ENCODE data around the gene DMD. TPM values are rescaled to one million over a fixed set of nuclear protein-coding genes. Genes with fewer than 3 reads are reported as not detected.

DMD gene
- total and polyA plus RNA-seq, 4 donors: 19.9 to 260 (median 111) TPM

GRCh38 chrX:31266203-31267076 is 1944.9 kb downstream of the DMD start:
- intact Hi-C loops (cut with DNase I): no loop called here
- 1 to 17% methylated on average over 66 to 74 of the region's 74 CpGs for WGBS, 2 donors
- no peaks in the 10 kb centered on the region for H3K9me3 ChIP-seq (ENCODE audit: control insufficient read depth, low read length)
- H3K27ac ChIP-seq (ENCODE audit: low read depth in 1 of 2, low read length in 2 of 2): peak overlapping the region in 1 of 2 donors; percentile 32
- H3K4me3 ChIP-seq (ENCODE audit: low read length in 2 of 2): peak overlapping the region; percentile 37 to 69
- no peaks in the 10 kb centered on the region for H3K27me3 ChIP-seq (ENCODE audit: control insufficient read depth in 1 of 2, insufficient read depth in 2 of 2, low read length in 1 of 2)
- ATAC-seq (ENCODE audit: low FRiP score) (peak; percentile 80), DNase-seq (peak; percentile 55 to 84)
- no peaks in the 10 kb centered on the region for H3K4me1 ChIP-seq (ENCODE audit: control insufficient read depth in 1 of 2, insufficient read depth in 2 of 2, low read length in 2 of 2)
- H3K36me3 ChIP-seq (ENCODE audit: control insufficient read depth in 1 of 2, insufficient read depth in 2 of 2, low read length in 1 of 2): no peaks in the 10 kb centered on the region

GRCh38 chrX:31265383-31265782 is 1946.0 kb downstream of the DMD start:
- Histone ChIP-seq H3K27ac (ENCODE audit: low read depth in 1 of 2, low read length in 2 of 2) (no peak overlapping the region), H3K4me3 (ENCODE audit: low read length in 2 of 2) (no peak overlapping the region), H3K36me3 (ENCODE audit: control insufficient read depth in 1 of 2, insufficient read depth in 2 of 2, low read length in 1 of 2) (no peaks in the 10 kb centered on the region), H3K4me1 (ENCODE audit: control insufficient read depth in 1 of 2, insufficient read depth in 2 of 2, low read length in 2 of 2) (no peaks in the 10 kb centered on the region), H3K9me3 (ENCODE audit: control insufficient read depth, low read length) (no peaks in the 10 kb centered on the region), H3K27me3 (ENCODE audit: control insufficient read depth in 1 of 2, insufficient read depth in 2 of 2, low read length in 1 of 2) (no peaks in the 10 kb centered on the region)
- ATAC-seq (ENCODE audit: low FRiP score) (no peak), DNase-seq (no peak)
- intact Hi-C loops (cut with DNase I): no loop called here
- WGBS, 2 donors: 29 to 38% methylated on average over 7 of the region's 7 CpGs

GRCh38 chrX:31260351-31260750 is 1951.0 kb downstream of the DMD start:
- intact Hi-C loops (cut with DNase I): no loop called here
- no peak for DNase-seq
- Histone ChIP-seq H3K4me1 (ENCODE audit: control insufficient read depth in 1 of 2, insufficient read depth in 2 of 2, low read length in 2 of 2) (no peaks in the 10 kb centered on the region), H3K36me3 (ENCODE audit: control insufficient read depth in 1 of 2, insufficient read depth in 2 of 2, low read length in 1 of 2) (no peaks in the 10 kb centered on the region), H3K4me3 (ENCODE audit: low read length in 2 of 2) (no peak overlapping the region), H3K27ac (ENCODE audit: low read depth in 1 of 2, low read length in 2 of 2) (no peak overlapping the region), H3K27me3 (ENCODE audit: control insufficient read depth in 1 of 2, insufficient read depth in 2 of 2, low read length in 1 of 2) (no peaks in the 10 kb centered on the region), H3K9me3 (ENCODE audit: control insufficient read depth, low read length) (no peaks in the 10 kb centered on the region)
- ATAC-seq (ENCODE audit: low FRiP score): no peak
- WGBS, 2 donors: 78 to 87% methylated on average over 5 of the region's 5 CpGs

GRCh38 chrX:31258166-31258565 is 1953.2 kb downstream of the DMD start:
- DNase-seq (no peak), ATAC-seq (ENCODE audit: low FRiP score) (no peak)
- Histone ChIP-seq H3K27ac (ENCODE audit: low read depth in 1 of 2, low read length in 2 of 2) (no peak overlapping the region), H3K4me1 (ENCODE audit: control insufficient read depth in 1 of 2, insufficient read depth in 2 of 2, low read length in 2 of 2) (no peaks in the 10 kb centered on the region), H3K9me3 (ENCODE audit: control insufficient read depth, low read length) (no peaks in the 10 kb centered on the region), H3K4me3 (ENCODE audit: low read length in 2 of 2) (no peak overlapping the region), H3K36me3 (ENCODE audit: control insufficient read depth in 1 of 2, insufficient read depth in 2 of 2, low read length in 1 of 2) (no peaks in the 10 kb centered on the region), H3K27me3 (ENCODE audit: control insufficient read depth in 1 of 2, insufficient read depth in 2 of 2, low read length in 1 of 2) (no peaks in the 10 kb centered on the region)
- WGBS, 2 donors: 72 to 85% methylated on average over 4 of the region's 4 CpGs
- intact Hi-C loops (cut with DNase I): no loop called here

GRCh38 chrX:31255310-31256033 is 1955.9 kb downstream of the DMD start:
- no peak overlapping the region for H3K4me3 ChIP-seq (ENCODE audit: low read length in 2 of 2)
- ATAC-seq (ENCODE audit: low FRiP score) (no peak), DNase-seq (no peak)
- no peaks in the 10 kb centered on the region for H3K27me3 ChIP-seq (ENCODE audit: control insufficient read depth in 1 of 2, insufficient read depth in 2 of 2, low read length in 1 of 2)
- H3K9me3 ChIP-seq (ENCODE audit: control insufficient read depth, low read length): no peaks in the 10 kb centered on the region
- intact Hi-C loops (cut with DNase I): no loop called here
- no peaks in the 10 kb centered on the region for H3K36me3 ChIP-seq (ENCODE audit: control insufficient read depth in 1 of 2, insufficient read depth in 2 of 2, low read length in 1 of 2)
- no peaks in the 10 kb centered on the region for H3K4me1 ChIP-seq (ENCODE audit: control insufficient read depth in 1 of 2, insufficient read depth in 2 of 2, low read length in 2 of 2)
- 73 to 86% methylated on average over 9 of the region's 9 CpGs for WGBS, 2 donors
- no peak overlapping the region for H3K27ac ChIP-seq (ENCODE audit: low read depth in 1 of 2, low read length in 2 of 2)

GRCh38 chrX:31252133-31252532 is 1959.2 kb downstream of the DMD start:
- ATAC-seq (ENCODE audit: low FRiP score): no peak
- intact Hi-C loops (cut with DNase I): no loop called here
- no peak for DNase-seq
- no peaks in the 10 kb centered on the region for H3K36me3 ChIP-seq (ENCODE audit: control insufficient read depth in 1 of 2, insufficient read depth in 2 of 2, low read length in 1 of 2)
- no peak overlapping the region for H3K4me3 ChIP-seq (ENCODE audit: low read length in 2 of 2)
- H3K27me3 ChIP-seq (ENCODE audit: control insufficient read depth in 1 of 2, insufficient read depth in 2 of 2, low read length in 1 of 2): no peaks in the 10 kb centered on the region
- H3K27ac ChIP-seq (ENCODE audit: low read depth in 1 of 2, low read length in 2 of 2): no peak overlapping the region
- no peaks in the 10 kb centered on the region for H3K9me3 ChIP-seq (ENCODE audit: control insufficient read depth, low read length)
- 48 to 56% methylated on average over 3 of the region's 3 CpGs for WGBS, 2 donors
- no peaks in the 10 kb centered on the region for H3K4me1 ChIP-seq (ENCODE audit: control insufficient read depth in 1 of 2, insufficient read depth in 2 of 2, low read length in 2 of 2)

- intact Hi-C loops (cut with DNase I): no loop called here
- 83 to 85% methylated on average over 4 of the region's 4 CpGs for WGBS, 2 donors
These were observed 1960.0 kb downstream of the DMD start for GRCh38 chrX:31251336-31251735.

GRCh38 chrX:31245714-31246113 is 1965.6 kb downstream of the DMD start:
- no peaks in the 10 kb centered on the region for H3K36me3 ChIP-seq (ENCODE audit: control insufficient read depth in 1 of 2, insufficient read depth in 2 of 2, low read length in 1 of 2)
- DNase-seq (no peak), ATAC-seq (ENCODE audit: low FRiP score) (no peak)
- H3K27ac ChIP-seq (ENCODE audit: low read depth in 1 of 2, low read length in 2 of 2): no peak overlapping the region
- no peak overlapping the region for H3K4me3 ChIP-seq (ENCODE audit: low read length in 2 of 2)
- H3K9me3 ChIP-seq (ENCODE audit: control insufficient read depth, low read length): no peaks in the 10 kb centered on the region
- 78 to 86% methylated on average over 4 of the region's 4 CpGs for WGBS, 2 donors
- intact Hi-C loops (cut with DNase I): no loop called here
- H3K27me3 ChIP-seq (ENCODE audit: control insufficient read depth in 1 of 2, insufficient read depth in 2 of 2, low read length in 1 of 2): no peaks in the 10 kb centered on the region
- H3K4me1 ChIP-seq (ENCODE audit: control insufficient read depth in 1 of 2, insufficient read depth in 2 of 2, low read length in 2 of 2): no peaks in the 10 kb centered on the region

More at GRCh38 chrX:31251336-31251735, 1960.0 kb downstream of the DMD start:
- H3K27me3 ChIP-seq (ENCODE audit: control insufficient read depth in 1 of 2, insufficient read depth in 2 of 2, low read length in 1 of 2): no peaks in the 10 kb centered on the region
- no peak overlapping the region for H3K4me3 ChIP-seq (ENCODE audit: low read length in 2 of 2)
- no peak for ATAC-seq (ENCODE audit: low FRiP score)
- no peaks in the 10 kb centered on the region for H3K4me1 ChIP-seq (ENCODE audit: control insufficient read depth in 1 of 2, insufficient read depth in 2 of 2, low read length in 2 of 2)
- H3K9me3 ChIP-seq (ENCODE audit: control insufficient read depth, low read length): no peaks in the 10 kb centered on the region
- H3K36me3 ChIP-seq (ENCODE audit: control insufficient read depth in 1 of 2, insufficient read depth in 2 of 2, low read length in 1 of 2): no peaks in the 10 kb centered on the region
- DNase-seq: no peak
- no peak overlapping the region for H3K27ac ChIP-seq (ENCODE audit: low read depth in 1 of 2, low read length in 2 of 2)

GRCh38 chrX:31243804-31244203 is 1967.5 kb downstream of the DMD start:
- Histone ChIP-seq H3K36me3 (ENCODE audit: control insufficient read depth in 1 of 2, insufficient read depth in 2 of 2, low read length in 1 of 2) (no peaks in the 10 kb centered on the region), H3K9me3 (ENCODE audit: control insufficient read depth, low read length) (no peaks in the 10 kb centered on the region), H3K27me3 (ENCODE audit: control insufficient read depth in 1 of 2, insufficient read depth in 2 of 2, low read length in 1 of 2) (no peaks in the 10 kb centered on the region), H3K4me3 (ENCODE audit: low read length in 2 of 2) (no peak overlapping the region), H3K27ac (ENCODE audit: low read depth in 1 of 2, low read length in 2 of 2) (no peak overlapping the region), H3K4me1 (ENCODE audit: control insufficient read depth in 1 of 2, insufficient read depth in 2 of 2, low read length in 2 of 2) (no peaks in the 10 kb centered on the region)
- intact Hi-C loops (cut with DNase I): no loop called here
- no peak for ATAC-seq (ENCODE audit: low FRiP score)
- 62 to 76% methylated on average over 3 of the region's 3 CpGs for WGBS, 2 donors
- DNase-seq: no peak

All from aorta (tissue), 5 donors.